ENCODE data around the gene FLNB.

Gene FLNB

DNA sequence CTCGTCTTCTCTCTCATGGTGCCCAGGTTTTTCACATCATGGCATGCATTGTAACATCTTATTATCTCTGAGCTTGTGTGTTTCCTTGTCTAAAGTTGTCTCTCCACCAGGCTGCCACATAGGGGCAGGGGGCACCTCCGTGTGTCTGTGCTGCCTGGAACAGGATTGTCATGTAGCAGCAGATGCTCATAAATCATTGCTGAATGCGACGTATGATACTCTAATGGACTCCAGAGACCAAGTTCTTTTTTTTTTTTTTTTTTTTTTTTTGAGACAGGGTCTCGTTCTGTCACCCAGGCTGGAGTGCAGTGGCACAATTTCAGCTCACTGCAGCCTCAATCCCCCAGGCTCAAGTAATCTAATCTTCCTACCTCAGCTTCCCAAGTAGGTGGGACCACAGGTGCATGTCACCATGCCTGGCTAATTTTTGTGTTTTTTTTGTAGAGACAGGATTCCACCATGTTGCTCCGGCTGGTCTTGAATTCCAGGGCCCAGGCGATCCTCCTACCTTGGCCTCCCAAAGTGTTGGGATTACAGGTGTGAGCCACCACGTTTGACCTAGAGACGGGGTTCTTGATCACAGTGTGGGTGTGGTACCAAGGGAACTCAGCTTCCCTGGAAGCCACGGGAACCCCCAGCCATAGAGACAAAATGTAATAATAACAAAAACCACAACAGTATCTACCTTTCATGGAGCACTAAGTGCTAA, 207.2 kb downstream of the FLNB start:
- DNase-seq, result no peak

DNA sequence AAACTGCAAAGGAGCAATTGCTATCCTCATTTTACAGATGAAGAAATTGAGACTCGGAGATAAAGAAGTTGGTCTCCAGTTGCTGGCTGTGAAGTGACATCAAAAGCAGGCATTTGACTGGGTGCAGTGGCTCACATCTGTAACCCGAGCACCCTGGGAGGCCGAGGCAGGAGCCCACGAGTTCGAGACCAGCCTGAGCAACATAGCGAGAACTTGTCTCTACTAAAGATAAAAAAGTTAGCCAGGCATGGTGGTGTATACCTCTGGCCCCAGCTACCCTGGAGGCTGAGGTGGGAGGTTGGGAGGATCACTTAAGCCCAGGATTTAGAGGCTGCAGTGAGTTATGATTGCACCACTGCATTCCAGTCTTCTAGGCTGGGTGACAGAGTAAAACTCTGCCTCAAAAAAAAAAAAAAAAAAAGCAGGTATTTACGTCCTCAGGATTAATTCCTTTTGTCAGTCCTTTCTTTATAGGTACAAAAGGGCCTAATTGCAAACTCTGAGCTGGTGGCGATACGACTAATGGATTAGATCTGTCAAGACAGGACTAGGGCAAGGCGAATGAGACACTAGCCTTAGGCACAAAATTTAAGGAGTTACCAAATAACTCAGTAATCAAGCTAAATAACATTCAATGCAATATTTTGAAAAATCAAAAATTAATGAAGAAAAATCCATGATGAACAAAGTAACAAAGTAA, 208.4 kb downstream of the FLNB start:
- DNase-seq, result no peak

DNA sequence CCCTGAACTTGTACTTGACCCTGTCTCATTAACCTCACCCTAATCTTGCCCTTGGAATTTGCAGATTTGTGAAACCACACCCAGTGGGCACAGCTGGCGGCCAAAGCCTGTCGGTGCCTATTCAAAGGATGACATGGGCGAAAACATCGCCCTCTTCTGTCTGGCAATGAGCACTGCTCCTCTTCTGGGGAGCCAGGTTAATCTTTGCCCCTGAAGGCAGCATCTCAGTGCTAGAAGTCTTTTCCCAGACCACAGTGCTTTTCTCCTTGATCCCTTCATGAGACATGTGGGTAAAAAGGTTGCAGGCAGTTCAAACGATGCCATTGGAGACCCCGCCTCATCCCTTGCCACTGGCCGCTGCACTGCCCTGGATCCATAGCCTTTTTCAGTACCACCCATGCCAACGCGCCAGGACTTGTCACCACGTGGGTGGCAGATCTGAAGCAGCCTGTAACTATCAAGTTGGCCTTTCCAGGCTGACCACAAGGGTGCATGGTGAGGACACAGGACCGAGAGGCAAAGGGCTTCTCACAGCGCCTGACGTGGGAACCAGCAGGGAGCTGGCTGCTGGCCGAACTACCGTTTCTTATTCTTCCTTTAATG, 209.1 kb downstream of the FLNB start:
- peak; percentile 11 to 39 for DNase-seq

DNA sequence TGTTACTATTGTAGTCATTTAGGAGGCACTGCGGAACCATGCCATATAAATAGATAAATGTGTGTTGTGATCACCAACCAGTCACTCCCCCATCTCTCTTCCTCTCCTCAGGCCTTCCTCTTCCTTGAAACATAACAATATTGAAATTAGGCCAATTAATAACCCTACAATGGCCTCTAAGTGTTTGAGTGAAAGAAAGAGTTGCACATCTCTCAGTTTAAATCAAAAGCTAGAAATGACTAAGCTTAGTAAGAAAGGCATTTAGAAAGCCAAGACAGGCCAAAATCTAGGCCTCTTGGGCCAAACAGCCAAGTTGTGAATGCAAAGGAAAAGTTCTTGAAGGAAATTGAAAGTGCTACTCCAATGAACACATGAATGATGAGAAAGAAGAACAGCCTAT, 210.7 kb downstream of the FLNB start:
- no peak for DNase-seq
